ENCODE measurements around the gene PFN4.
"Not testable (repeated sequence)": the region's sequence is repeated elsewhere in the genome, so short reads cannot be mapped to it uniquely, and the experiment has no call there.

PFN4 gene

DNA sequence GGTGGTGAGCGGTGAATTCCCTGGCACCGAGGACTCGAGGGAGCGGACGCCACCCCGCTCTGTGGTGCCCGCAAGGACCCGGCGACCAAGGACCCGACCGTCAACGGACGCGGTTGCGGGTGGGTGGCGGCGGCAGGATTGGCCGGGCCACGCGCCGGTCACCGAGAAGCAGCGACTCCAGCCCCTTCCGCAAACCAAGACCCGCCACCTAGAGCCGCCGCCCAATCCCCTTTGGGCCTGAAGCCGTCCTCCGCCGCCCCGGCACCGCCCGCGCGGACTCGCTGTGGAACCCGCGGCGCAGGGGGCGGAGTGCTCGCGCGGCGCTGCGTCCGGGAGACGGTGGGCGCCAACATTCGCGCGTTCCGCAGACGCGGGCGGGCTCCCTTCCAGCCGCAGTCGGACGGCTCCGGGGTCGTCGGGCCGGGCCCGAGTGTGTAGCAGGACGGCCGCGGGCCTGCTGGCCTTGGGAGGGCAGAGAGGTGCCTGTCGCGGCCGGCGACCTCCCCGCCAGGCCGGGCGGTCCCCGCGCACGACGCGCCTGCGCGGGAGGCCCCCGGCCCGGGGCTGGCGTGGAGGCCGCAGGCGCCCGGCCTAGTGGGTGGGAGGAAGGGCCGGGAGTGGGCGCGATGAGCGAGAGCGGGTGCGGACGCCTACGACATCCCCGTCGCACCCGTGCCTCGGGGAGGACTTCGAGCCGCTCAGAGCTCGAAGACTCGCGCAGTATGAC is at the start of gene PFN4, which contains the start of gene FAM228B:
PFN4 (minus strand) TSS at position 140 of the 727 bp plus-strand sequence. CDS start 799 bp downstream, outside the sequence.
FAM228B (plus strand) TSS at position 275 of the 727 bp plus-strand sequence. CDS start 893 bp downstream, outside the sequence.
- in situ Hi-C loops (cut with MboI; ENCODE audit: low sequenced_read_pairs): no loop called here

DNA sequence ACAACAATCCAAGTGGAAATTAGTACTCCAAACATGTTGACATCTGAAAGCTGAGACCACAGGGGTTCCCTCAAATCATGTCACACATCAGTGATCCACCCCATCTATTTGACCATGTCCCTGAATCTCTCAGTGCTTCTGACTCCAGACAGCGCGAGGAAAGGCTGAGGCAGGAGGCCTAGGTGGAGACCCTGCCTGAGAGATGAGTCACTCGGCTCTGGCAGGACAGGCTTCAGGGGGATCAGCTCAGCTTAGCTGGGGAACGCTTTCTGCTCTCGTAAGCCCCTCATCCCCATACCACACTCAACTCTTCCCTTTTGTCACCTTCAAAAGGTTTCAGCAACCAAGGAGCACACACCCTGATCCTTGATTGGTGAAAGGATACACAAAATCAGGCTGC is 45.9 kb upstream of the PFN4 start:
- in situ Hi-C loops (cut with MboI; ENCODE audit: low sequenced_read_pairs): loop anchor here (25.0 kb wide), 1 partner anchor 357 kb away; no protein-coding TSS in a partner anchor

- in situ Hi-C loops (cut with MboI; ENCODE audit: low sequenced_read_pairs): loop anchor here (25.0 kb wide), 1 partner anchor 352 kb away; no protein-coding TSS in a partner anchor
These were observed 41.4 kb upstream of the PFN4 start for GRCh38 chr2:24164416-24164973.

DNA sequence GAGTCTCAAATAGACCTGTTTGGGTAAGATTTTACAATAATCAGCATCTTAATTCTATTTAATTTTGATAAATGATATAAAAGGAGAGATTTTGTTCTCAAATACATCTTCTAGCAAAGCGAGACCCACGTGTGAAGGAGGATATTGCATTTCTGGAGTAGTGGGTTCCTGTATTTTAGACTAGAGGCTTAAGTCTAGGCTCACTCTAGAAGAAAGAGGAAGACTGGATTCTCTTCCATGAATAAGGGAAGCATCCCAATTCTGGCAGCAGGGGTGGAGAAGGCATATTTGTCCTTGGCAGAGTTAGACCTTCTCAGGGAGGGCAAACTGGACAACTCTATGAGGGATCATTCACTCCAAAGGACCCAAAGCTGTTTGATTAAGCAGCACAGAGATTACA is 40.5 kb upstream of the PFN4 start:
- in situ Hi-C loops (cut with MboI; ENCODE audit: low sequenced_read_pairs): loop anchor here (25.0 kb wide), 1 partner anchor 351 kb away; no protein-coding TSS in a partner anchor

GRCh38 chr2:24163186-24163585 is 40.1 kb upstream of the PFN4 start:
- in situ Hi-C loops (cut with MboI; ENCODE audit: low sequenced_read_pairs): loop anchor here (25.0 kb wide), 1 partner anchor 351 kb away; no protein-coding TSS in a partner anchor

GRCh38 chr2:24162494-24162893 is 39.4 kb upstream of the PFN4 start:
- in situ Hi-C loops (cut with MboI; ENCODE audit: low sequenced_read_pairs): loop anchor here (25.0 kb wide), 1 partner anchor 350 kb away; no protein-coding TSS in a partner anchor

DNA sequence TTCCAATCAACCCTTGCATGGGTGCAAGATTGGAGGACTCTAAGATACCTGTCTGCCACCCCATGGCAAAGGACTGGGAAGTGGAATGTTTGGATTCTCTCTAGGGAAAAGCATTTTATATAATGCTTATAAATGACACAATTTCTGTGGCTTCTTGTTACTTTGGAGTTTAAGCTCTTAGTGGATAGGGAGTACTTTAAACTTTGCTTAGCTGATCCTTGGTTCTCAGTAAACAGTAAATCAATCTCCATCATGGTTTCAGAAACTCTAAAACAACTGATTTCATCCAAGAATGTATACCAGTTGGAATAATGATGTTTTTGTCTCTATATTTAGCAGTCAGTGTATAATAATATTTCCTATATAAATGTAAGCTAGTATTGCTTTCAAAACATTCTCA is 37.6 kb upstream of the PFN4 start:
- in situ Hi-C loops (cut with MboI; ENCODE audit: low sequenced_read_pairs): loop anchor here (25.0 kb wide), 1 partner anchor 348 kb away; no protein-coding TSS in a partner anchor

DNA sequence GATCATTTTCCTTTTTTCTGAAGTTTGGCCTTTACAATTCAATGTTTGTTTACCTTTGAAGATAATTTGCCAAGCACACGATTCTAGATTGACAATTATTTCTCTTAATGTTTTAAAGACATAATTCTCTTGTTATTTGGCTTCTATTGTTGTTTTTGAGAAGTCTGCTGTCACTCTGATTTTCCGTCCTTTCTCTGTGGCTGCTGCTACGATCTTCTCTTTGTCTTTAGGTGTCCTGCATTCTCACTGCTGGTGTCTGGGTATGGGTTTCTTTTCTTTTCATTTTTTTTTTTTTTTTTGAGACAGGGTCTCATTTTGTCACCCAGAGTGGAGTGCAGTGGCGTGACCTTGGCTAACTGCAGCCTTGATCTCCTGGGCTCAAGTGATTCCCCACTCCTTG is 36.6 kb upstream of the PFN4 start:
- in situ Hi-C loops (cut with MboI; ENCODE audit: low sequenced_read_pairs): loop anchor here (25.0 kb wide), 1 partner anchor 347 kb away; no protein-coding TSS in a partner anchor

- in situ Hi-C loops (cut with MboI; ENCODE audit: low sequenced_read_pairs): loop anchor here (25.0 kb wide), 1 partner anchor 346 kb away; no protein-coding TSS in a partner anchor
These were observed 35.0 kb upstream of the PFN4 start for GRCh38 chr2:24158131-24158530.

- in situ Hi-C loops (cut with MboI; ENCODE audit: low sequenced_read_pairs): loop anchor here (25.0 kb wide), 1 partner anchor 341 kb away; no protein-coding TSS in a partner anchor
These were observed 30.3 kb upstream of the PFN4 start for GRCh38 chr2:24153478-24153877.

- in situ Hi-C loops (cut with MboI; ENCODE audit: low sequenced_read_pairs): loop anchor here (25.0 kb wide), 1 partner anchor 340 kb away; no protein-coding TSS in a partner anchor
These were observed 29.5 kb upstream of the PFN4 start for GRCh38 chr2:24152413-24153197.

DNA sequence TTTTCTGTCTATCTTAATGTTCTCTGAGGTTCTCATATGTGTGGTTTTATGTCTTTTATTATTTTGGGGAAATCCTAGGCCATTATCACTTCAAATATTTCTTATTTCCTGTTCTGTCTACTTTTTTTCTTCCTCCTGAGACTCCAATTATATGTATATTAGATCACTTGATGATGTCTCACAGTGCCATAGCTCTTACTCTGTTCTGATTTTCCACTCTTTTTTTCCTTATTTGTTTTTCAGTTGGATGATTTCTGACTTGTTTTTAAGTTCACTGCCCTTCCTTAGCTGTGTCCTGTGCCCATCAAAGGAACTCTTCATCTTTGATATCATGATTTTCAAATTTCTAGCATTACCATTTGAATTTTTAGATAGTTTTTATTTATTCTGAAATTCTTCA is 24.2 kb upstream of the PFN4 start:
- in situ Hi-C loops (cut with MboI; ENCODE audit: low sequenced_read_pairs): no loop called here

GRCh38 chr2:24140305-24140704 is 17.2 kb upstream of the PFN4 start:
- in situ Hi-C loops (cut with MboI; ENCODE audit: low sequenced_read_pairs): not testable (repeated sequence)

GRCh38 chr2:24132543-24132942 is 9.4 kb upstream of the PFN4 start:
- in situ Hi-C loops (cut with MboI; ENCODE audit: low sequenced_read_pairs): no loop called here

DNA sequence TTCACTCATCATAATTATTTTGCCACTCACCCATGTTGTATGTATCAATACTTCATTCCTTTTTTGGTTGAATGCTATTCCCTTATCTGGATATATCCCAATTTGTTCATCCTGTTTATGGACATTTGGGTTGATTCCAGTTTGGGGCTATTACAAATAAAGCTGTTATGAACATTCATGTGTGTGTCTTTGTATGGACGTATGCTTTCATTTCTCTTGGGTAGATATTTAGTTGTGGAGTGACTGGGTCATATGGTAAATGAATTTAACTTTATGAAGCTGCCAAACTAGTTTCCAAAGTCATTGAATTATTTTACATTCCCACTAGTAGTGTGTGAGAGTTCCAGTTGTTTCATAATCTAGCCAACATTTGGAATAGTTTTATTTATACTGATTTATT is 2.8 kb upstream of the PFN4 start:
- in situ Hi-C loops (cut with MboI; ENCODE audit: low sequenced_read_pairs): no loop called here

DNA sequence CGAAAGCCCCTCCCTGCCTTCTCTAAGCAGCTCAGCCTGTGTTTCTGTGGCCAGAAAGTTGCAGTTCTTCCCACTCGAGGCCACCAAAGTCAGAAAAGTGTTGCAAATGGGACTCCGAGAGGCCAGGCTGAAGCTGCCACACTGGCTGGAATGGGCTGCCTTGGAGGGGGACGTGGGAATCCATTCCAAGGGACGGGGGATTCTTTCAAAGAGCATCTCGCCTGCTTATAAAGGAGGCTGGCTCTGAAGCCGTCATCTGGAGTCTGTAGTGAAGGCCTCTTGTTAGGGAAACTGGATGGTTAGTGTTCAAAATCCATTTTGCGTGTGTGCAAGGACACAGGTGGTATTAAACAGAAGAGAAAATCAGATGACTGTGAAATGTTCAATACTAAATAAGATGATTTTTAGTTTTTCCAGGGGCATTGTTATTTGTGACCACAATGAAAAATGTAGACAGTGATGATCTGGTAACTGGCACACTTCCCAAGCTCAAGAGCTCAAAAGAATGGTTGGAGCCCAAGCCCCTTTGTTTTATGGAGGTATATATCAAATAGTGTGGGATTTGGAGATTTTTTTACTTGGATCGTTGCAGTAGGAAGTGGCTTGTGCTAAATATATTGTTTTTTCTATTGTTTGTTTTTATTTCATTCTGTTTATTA is 917 bp upstream of the PFN4 start:
- in situ Hi-C loops (cut with MboI; ENCODE audit: low sequenced_read_pairs): no loop called here

- in situ Hi-C loops (cut with MboI; ENCODE audit: low sequenced_read_pairs): no loop called here
These were observed 554 bp downstream of the PFN4 start for GRCh38 chr2:24122366-24123194.

- in situ Hi-C loops (cut with MboI; ENCODE audit: low sequenced_read_pairs): no loop called here
These were observed 1.7 kb downstream of the PFN4 start for GRCh38 chr2:24121469-24121868.

GRCh38 chr2:24121066-24121465 is 2.1 kb downstream of the PFN4 start:
- in situ Hi-C loops (cut with MboI; ENCODE audit: low sequenced_read_pairs): no loop called here

DNA sequence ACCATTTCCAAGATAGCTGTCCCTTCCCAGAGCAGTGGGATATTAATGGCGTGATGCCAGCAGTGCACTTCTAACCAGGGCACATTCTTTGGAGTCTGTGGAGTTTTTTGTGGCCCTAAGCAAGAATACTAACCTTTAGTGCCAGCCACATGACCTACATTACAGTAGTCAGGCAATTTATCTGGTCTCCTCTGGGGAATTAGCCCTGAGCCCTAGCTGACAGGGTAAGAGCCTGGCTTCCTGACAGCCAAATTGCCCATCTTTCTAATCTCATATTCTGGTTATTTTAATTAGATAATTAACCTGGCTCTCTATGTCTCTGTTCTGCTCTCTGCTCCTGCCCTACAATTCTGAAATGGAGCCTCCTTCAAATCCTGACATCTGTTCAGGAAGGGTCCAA is 5.2 kb downstream of the PFN4 start:
- in situ Hi-C loops (cut with MboI; ENCODE audit: low sequenced_read_pairs): no loop called here

Measured in HL-60/S4 (cell line).